Esophagus squamous epithelium (tissue), 5 donors: ENCODE measurements around the gene BCAP29. TPM values are rescaled to one million over a fixed set of nuclear protein-coding genes. Genes with fewer than 3 reads are reported as not detected.

Source experiments
- DNase-seq: peaks from one replicate; lab custom pipeline; 2025; lab: John Stamatoyannopoulos, UW
- H3K27ac ChIP-seq, 4 donors: fragments of 200-600 bp; sonication (generic); one replicate each; pipeline ENCODE4 v1.5.1; 2016 to 2019; ENCODE audit warnings: mild to moderate bottlenecking in 1 of 4
- H3K27me3 ChIP-seq, 4 donors: fragments of 200-600 bp; sonication (generic); 1 replicate in 3 of 4; 2 replicates in 1 of 4; pipeline versions ENCODE4 v1.5.1 to v1.6.0; 2017 to 2021; ENCODE audit warnings: antibody characterized with exemption in 1 of 4
- H3K36me3 ChIP-seq, 3 donors: fragments of 200-600 bp; sonication (generic); one replicate each; pipeline ENCODE4 v1.5.1; 2016 to 2019
- H3K4me1 ChIP-seq, 3 donors: fragments of 200-600 bp; sonication (generic); one replicate each; pipeline ENCODE4 v1.5.1; 2017 to 2019
- H3K4me3 ChIP-seq, 4 donors: fragments of 200-600 bp; sonication (generic); 1 replicate in 3 of 4; 2 replicates in 1 of 4; pipeline ENCODE4 v1.5.1; 2016 to 2019; ENCODE audit warnings: mild to moderate bottlenecking in 2 of 4, moderate library complexity in 1 of 4
- H3K9me3 ChIP-seq, 3 donors: fragments of 200-600 bp; sonication (generic); one replicate each; pipeline ENCODE4 v1.5.1; 2016 to 2019
- CTCF ChIP-seq, 6 experiments: fragments of 450-650 bp in 4 of 6; fragments of 200-600 bp in 2 of 6; sonication (generic) in 2 of 6; IDR thresholded peaks; one replicate each; pipeline ENCODE4 v1.5.1; 2016 to 2019; ENCODE audit warnings: antibody characterized with exemption in 6 of 6, mild to moderate bottlenecking in 4 of 6, moderate library complexity in 4 of 6
- POLR2A ChIP-seq, 4 donors: fragments of 450-650 bp; IDR thresholded peaks; one replicate each; pipeline ENCODE4 v1.6.1; 2017; ENCODE audit warnings: antibody characterized with exemption in 4 of 4, mild to moderate bottlenecking in 4 of 4, moderate library complexity in 3 of 4
- WGBS, 2 donors: methylation state at CpG; one replicate each; pipeline ENCODE4 v1.1.5; 2018; 5-methylcytosine and 5-hydroxymethylcytosine counted together
- intact Hi-C: fragments of 100-400 bp; cut with DNase I; formaldehyde crosslinking; loops from one replicate; pipeline ENCODE4 v1.15.0; 2022
- total RNA-seq, 4 donors: library from RNA; depleted of rRNA; stranded (reverse); fragments of >200 nt; gene quantifications; one replicate each; pipeline ENCODE4 v1.1.0, GENCODE V29; 2016
- donor health status: DM: yes; HTN: yes; CAD: no.

The BCAP29 gene
- total RNA-seq, 4 donors from 2014 or later: 68.7 to 96.3 (median 92.2) TPM

GRCh38 chr7:107570298-107570697 lies 9.7 kb upstream of the BCAP29 start:
- peaks cover 0 to 4% (median 0%) of the 10 kb centered on the region in 3 donors for H3K4me1 ChIP-seq
- no peaks in the 10 kb centered on the region for H3K27me3 ChIP-seq
- TF ChIP-seq CTCF (IDR thresholded peaks at IDR 0.05): no peak
- TF ChIP-seq POLR2A (IDR thresholded peaks at IDR 0.05): no peak
- H3K36me3 ChIP-seq: peaks cover 0 to 42% (median 0%) of the 10 kb centered on the region in 3 donors
- intact Hi-C loops: no loop called here
- H3K9me3 ChIP-seq: no peaks in the 10 kb centered on the region
- H3K4me3 ChIP-seq: no peak overlapping the region
- no peak overlapping the region for H3K27ac ChIP-seq
- DNase-seq: no peak
- WGBS, 2 donors: 100% methylated on average over 2 of the region's 2 CpGs; no CpG with 5 or more reads in 1 of the 2 donors

GRCh38 chr7:107573537-107573936 lies 6.5 kb upstream of the BCAP29 start:
- Histone ChIP-seq H3K27me3 (no peaks in the 10 kb centered on the region), H3K27ac (no peak overlapping the region), H3K9me3 (no peaks in the 10 kb centered on the region), H3K4me1 (no peaks in the 10 kb centered on the region), H3K36me3 (peaks cover 0 to 57% (median 0%) of the 10 kb centered on the region in 3 donors), H3K4me3 (no peak overlapping the region)
- 84 to 89% methylated on average over 4 of the region's 4 CpGs for WGBS, 2 donors
- intact Hi-C loops: no loop called here
- DNase-seq: no peak
- TF ChIP-seq CTCF (IDR thresholded peaks at IDR 0.05): no peak
- TF ChIP-seq POLR2A (IDR thresholded peaks at IDR 0.05): no peak

GRCh38 chr7:107579554-107579884 lies 527 bp upstream of the BCAP29 start:
- no peaks in the 10 kb centered on the region for H3K27me3 ChIP-seq
- peaks cover 0 to 25% (median 0%) of the 10 kb centered on the region in 3 donors for H3K36me3 ChIP-seq
- DNase-seq: no peak
- peaks cover 0 to 40% (median 9%) of the 10 kb centered on the region in 3 donors for H3K4me1 ChIP-seq
- no peak for TF ChIP-seq CTCF (IDR thresholded peaks at IDR 0.05)
- no peak for TF ChIP-seq POLR2A (IDR thresholded peaks at IDR 0.05)
- peak overlapping the region; percentile 77 to 95 (median 87) for H3K4me3 ChIP-seq
- intact Hi-C loops: no loop called here
- 1 to 2% methylated on average over 9 of the region's 9 CpGs for WGBS, 2 donors
- peak overlapping the region; percentile 92 to 98 (median 95) for H3K27ac ChIP-seq
- no peaks in the 10 kb centered on the region for H3K9me3 ChIP-seq

GRCh38 chr7:107580716-107581383 lies 804 bp downstream of the BCAP29 start:
- Histone ChIP-seq H3K4me3 (peak overlapping the region; percentile 77 to 95 (median 87)), H3K27ac (peak overlapping the region; percentile 92 to 98 (median 95)), H3K36me3 (peaks cover 0 to 28% (median 0%) of the 10 kb centered on the region in 3 donors), H3K4me1 (peaks cover 0 to 48% (median 9%) of the 10 kb centered on the region in 3 donors), H3K9me3 (no peaks in the 10 kb centered on the region), H3K27me3 (no peaks in the 10 kb centered on the region)
- TF ChIP-seq POLR2A (IDR thresholded peaks at IDR 0.05) (no peak), CTCF (IDR thresholded peaks at IDR 0.05) (no peak)
- no peak for DNase-seq
- 20 to 30% methylated on average over 10 of the region's 10 CpGs for WGBS, 2 donors
- intact Hi-C loops: no loop called here

GRCh38 chr7:107581387-107582013 lies 1.5 kb downstream of the BCAP29 start:
- no peaks in the 10 kb centered on the region for H3K9me3 ChIP-seq
- peak overlapping the region in 3 of 4 donors; percentile 92 to 98 (median 97) for H3K27ac ChIP-seq
- intact Hi-C loops: no loop called here
- WGBS, 2 donors: 47 to 51% methylated on average over 5 of the region's 5 CpGs
- no peak for DNase-seq
- peaks cover 0 to 29% (median 0%) of the 10 kb centered on the region in 3 donors for H3K36me3 ChIP-seq
- H3K4me1 ChIP-seq: peaks cover 0 to 48% (median 9%) of the 10 kb centered on the region in 3 donors
- peak overlapping the region in 3 of 4 donors; percentile 77 to 92 (median 82) for H3K4me3 ChIP-seq
- TF ChIP-seq CTCF (IDR thresholded peaks at IDR 0.05) (no peak), POLR2A (IDR thresholded peaks at IDR 0.05) (no peak)
- H3K27me3 ChIP-seq: no peaks in the 10 kb centered on the region
